Stimulated activated CD8-positive, alpha-beta memory T cell treated with anti-CD3 and anti-CD28 coated beads, Interleukin-2, amount 100 ng/mL, for 48 hours (primary cell): Measurements from ENCODE around the gene CNOT6.

Experiments used
- DNase-seq, 2 donors: peaks; one replicate each; pipeline ENCODE4 v3.0.0-alpha.2; 2020; ENCODE audit warnings: low read depth in 2 of 2

Gene CNOT6

GRCh38 chr5:180599981-180600553 is 105.9 kb downstream of the CNOT6 start:
- no peak for DNase-seq

- DNase-seq = no peak
Measured at GRCh38 chr5:180600554-180601041, 106.4 kb downstream of the CNOT6 start.

GRCh38 chr5:180601591-180602480 is 107.7 kb downstream of the CNOT6 start:
- no peak for DNase-seq

DNA sequence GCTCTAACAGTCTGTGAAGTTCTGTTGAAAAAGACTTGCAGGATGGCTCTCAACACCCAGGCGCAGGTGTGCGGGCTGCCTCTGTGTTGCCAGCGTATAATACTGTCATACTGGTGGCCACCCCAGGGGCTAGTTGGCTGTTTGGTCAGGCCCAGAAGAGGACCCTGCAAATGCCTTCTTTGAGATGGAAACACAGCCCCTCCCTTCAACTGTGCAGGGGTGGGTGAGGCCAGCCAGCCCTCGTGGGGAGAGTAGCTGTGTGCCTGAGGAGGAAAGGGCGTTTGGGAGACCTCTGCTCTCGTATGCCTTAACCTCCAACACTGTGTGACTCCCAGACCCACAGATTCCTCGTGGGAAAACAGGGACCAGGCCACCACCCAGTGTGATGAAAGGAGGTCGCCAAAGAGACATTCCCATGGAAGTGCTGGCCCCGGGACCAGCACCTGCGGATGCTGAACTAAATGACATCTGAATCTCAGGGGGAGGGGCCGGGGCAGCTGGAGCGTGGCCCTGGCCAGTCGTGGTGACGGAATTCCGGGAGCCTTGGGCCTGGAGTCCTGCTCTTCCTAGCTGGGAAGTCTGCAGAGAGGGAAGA is 108.4 kb downstream of the CNOT6 start:
- no peak for DNase-seq

DNA sequence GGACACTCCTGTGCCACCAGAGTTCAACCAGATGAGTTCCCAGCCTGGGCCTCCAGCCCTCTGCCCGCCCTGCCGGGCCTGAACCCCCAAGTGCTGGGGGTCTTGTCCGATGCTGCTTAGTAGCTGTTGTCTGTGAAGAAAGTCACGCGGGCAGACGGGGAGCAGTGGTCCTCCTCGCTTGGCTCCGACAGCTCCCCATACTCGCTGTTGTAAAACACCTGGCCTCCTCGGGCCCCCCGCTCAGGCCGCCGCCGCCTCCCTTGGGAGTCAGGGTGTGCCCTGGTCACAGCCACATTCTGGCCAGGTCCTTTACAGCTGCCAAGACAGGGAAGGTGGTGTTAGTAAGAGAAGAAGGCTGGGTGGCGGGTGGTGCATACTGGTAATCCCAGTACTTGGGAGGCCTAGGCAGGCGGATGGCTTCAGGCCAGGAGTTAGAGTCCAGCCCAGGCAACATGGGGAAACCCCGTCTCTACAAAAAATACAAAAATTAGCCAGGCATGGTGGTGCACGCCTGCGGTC is 109.0 kb downstream of the CNOT6 start:
- no peak for DNase-seq

DNA sequence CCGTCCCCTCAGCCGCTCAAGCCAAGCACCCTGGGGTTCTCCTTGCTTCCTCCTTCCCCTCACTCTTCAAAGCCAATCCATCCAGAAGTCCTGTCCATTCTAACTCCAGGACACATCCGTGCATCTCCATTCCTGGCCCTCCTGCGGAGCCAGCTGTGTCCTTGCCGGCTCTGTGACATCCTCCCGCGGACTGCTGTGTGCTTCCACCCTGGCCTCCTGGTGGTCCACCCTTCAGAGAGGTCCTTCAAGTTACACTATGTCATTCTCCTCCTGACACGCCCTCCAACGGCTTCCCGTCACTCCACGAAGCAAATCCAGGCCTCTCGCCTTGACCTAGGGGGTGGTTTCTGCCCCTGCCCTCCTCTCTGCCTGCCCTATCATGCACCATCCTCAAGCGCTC is 110.1 kb downstream of the CNOT6 start:
- no peak for DNase-seq

GRCh38 chr5:180605554-180606214 is 111.5 kb downstream of the CNOT6 start:
- DNase-seq = peak; percentile 32 to 64

- no peak for DNase-seq
Measured at GRCh38 chr5:180606215-180606785, 112.1 kb downstream of the CNOT6 start.

GRCh38 chr5:180607861-180608571 is 113.8 kb downstream of the CNOT6 start:
- no peak for DNase-seq

GRCh38 chr5:180608572-180609310 is 114.6 kb downstream of the CNOT6 start:
- no peak for DNase-seq

DNA sequence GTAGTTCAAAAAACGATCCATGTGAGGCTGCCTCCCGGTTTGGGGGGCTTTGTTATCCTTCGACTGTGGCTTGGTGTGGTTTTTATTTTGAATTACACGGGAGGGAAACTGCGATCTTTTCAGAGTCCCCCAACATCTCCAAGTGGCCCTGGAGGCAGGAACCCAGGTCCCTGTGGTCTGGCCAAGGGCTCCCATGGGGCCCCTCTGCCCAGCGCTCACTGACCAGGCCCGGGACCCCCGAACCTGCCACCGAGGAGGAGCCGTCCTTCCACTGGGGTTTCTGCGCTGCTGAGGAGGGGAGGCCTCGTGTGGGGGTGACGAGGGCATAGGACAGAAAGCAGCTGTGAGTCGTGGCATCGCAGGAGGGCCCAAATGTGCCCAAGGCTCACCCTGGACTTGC is 115.2 kb downstream of the CNOT6 start:
- no peak for DNase-seq

- DNase-seq = no peak
Measured at GRCh38 chr5:180609817-180610550, 115.8 kb downstream of the CNOT6 start.

GRCh38 chr5:180611140-180611850 is 117.1 kb downstream of the CNOT6 start:
- DNase-seq = no peak

- DNase-seq = no peak
Measured at GRCh38 chr5:180612683-180613082, 118.5 kb downstream of the CNOT6 start.

- no peak for DNase-seq
Measured at GRCh38 chr5:180613188-180613813, 119.1 kb downstream of the CNOT6 start.

- DNase-seq = no peak
Measured at GRCh38 chr5:180613814-180614188, 119.6 kb downstream of the CNOT6 start.

- DNase-seq = no peak
Measured at GRCh38 chr5:180618487-180618828, 124.3 kb downstream of the CNOT6 start.

GRCh38 chr5:180618829-180619562 is 124.8 kb downstream of the CNOT6 start:
- DNase-seq = peak in 1 of 2 donors; percentile 18
